Hematopoietic multipotent progenitor cell (in vitro differentiated cells): ENCODE results near the gene DACT3. TPM values are rescaled to one million over a fixed set of nuclear protein-coding genes. Genes with fewer than 3 reads are reported as not detected.

Source experiments
- DNase-seq, 3 donors: peaks; one replicate each; pipeline ENCODE4 v3.0.0-alpha.2; 2011 to 2015; ENCODE audit warnings: low read depth in 2 of 3, low spot score in 2 of 3
- total RNA-seq: library from RNA; depleted of rRNA; stranded (reverse); fragments of >200 nt; gene quantifications from one replicate; pipeline ENCODE4 v1.2.3, GENCODE V29; 2012

The DACT3 gene, protein sequence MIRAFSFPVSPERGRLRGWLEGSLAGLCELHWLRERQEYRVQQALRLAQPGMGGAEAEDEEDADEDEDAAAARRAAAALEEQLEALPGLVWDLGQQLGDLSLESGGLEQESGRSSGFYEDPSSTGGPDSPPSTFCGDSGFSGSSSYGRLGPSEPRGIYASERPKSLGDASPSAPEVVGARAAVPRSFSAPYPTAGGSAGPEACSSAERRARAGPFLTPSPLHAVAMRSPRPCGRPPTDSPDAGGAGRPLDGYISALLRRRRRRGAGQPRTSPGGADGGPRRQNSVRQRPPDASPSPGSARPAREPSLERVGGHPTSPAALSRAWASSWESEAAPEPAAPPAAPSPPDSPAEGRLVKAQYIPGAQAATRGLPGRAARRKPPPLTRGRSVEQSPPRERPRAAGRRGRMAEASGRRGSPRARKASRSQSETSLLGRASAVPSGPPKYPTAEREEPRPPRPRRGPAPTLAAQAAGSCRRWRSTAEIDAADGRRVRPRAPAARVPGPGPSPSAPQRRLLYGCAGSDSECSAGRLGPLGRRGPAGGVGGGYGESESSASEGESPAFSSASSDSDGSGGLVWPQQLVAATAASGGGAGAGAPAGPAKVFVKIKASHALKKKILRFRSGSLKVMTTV
- under 0.01 TPM for total RNA-seq

DNA sequence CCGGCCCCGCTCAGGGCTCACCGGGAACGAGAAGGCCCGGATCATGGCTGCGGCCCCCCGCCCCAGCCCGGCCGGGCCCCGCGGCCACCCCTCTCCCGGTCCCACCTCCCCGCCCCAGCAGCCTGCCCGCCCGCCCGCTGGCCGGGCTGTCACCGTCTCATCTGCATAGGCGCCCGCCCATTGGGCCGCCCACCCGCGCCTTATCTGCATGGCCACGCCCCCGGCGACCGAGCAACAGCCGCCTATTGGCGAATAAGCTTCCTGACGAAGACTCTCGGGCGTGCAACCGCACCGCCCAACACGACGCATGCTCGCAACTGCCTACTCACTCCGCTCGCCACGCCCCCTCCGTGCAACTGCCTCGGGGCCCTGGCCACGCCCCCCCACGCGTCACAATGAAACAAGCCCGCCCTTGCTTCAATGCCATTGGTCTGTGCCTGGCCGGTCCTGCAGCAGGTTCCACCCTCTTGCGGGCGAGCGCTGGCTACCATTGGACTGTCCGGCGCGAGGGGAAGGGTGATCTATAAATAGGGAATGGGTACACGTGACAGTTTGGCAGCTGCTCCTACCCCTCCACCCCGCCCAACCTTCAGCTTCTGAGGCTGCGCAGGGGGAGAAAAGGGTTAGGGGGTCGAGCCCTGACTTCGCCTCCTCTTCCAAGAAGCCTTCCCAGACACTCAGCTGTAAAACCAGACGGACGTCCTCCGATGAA lies at the start of gene DACT3:
Gene DACT3, minus strand, starts transcription at position 163 of the 712 bp plus-strand sequence. Its CDS starts 118 bp downstream, at position 45.
- peak; percentile 99 to 100 (median 100) for DNase-seq

DNA sequence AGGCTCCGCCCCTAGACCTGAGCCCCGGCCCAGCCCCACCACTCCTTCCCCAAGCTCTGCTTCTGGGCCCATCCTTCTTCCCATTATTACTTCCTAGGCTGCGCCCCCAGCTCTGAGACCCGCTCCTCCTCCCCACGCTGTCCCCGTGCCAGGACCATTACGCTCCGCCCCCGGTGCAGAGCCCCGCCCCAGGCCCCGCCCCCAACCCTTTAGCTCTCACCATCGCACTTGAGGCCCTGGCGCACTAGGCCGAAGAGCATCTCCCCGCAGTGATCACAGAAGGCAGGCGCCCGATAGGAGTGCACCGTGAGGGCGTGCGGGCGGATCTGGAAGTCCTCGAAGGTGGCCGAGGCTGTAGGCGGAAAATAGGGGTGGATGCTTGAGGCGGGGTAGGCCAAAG lies 49.7 kb upstream of the DACT3 start:
- DNase-seq: no peak

DNA sequence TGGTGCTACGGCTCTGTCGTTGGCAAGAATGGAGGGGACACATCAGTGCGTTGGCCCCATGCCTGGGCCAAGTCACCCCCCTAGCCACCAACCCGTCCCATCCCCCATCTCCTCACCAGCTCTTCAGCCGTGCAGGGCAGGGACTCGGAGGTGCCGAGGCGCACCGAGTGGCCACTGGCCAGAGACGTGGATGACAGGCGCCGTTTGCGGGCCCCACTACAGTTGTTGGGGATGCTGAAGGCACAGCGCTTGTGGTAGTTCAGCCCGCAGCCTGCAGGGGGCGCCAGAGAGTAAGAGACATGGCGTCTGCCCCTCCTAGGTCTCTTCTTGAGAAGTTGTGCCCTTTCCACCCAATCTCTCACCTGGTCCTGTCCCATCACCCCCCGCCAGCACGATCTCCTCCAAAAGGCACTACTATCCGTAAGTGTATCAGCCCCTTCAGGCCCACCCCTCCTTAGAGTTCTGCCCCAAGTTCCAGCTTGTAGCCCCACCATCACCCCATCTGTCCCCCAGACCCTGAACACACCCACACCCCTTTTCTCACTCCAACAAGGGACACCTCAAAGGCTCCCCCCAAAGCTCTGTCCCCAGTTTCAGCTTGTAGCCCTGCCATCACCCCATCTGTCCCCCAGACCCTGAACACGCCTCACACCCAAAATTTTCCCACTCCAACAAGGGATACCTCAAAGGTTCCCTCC lies 43.5 kb upstream of the DACT3 start:
- peak in 2 of 3 donors; percentile 75 to 80 for DNase-seq

GRCh38 chr19:46700704-46701103 lies 39.7 kb upstream of the DACT3 start:
- no peak for DNase-seq

DNA sequence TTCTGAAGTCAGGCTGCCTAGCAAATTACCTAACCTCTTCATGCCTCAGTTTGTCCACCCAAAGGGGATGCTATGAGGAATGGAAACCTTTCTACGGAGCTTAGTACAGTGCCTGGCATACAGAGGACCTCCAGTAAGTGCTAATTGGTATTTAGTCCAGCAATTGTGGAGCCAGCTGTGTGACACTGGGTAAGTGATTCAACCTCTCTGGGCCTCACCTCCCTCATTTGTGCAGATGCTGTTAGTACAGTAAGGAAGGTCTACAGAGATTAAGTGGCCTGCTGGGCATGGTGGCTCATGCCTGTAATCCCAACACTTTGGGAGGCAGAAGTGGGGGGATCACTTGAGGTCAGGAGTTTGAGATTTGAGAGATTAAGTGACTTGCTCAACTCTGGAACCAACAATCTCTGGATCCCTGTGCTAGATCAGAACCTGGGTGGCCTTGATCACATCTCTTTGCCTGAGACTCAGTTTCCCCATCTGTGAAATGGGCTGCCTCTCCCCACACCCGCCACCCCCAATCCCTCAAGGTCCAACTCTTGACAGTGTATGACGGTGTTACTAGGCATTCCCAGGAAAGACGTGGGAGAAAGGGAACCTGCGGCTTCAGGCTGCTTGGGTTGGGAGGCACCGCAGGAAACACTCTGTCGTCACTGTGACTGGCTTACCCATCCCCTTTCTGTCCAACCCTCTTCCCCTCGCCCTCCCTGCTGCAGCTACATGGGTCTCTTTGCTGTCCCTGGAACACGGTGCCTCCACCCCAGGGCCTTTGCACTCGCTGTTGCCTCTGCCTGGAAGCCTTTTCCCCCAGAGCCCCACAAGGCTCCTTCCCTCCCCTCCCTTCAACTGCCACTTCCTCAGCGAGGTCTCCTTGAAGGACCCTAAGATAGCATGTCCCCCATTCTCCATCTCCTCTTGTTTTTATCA lies 37.7 kb upstream of the DACT3 start:
- DNase-seq: no peak

GRCh38 chr19:46697204-46697960 lies 36.4 kb upstream of the DACT3 start:
- DNase-seq: no peak

DNA sequence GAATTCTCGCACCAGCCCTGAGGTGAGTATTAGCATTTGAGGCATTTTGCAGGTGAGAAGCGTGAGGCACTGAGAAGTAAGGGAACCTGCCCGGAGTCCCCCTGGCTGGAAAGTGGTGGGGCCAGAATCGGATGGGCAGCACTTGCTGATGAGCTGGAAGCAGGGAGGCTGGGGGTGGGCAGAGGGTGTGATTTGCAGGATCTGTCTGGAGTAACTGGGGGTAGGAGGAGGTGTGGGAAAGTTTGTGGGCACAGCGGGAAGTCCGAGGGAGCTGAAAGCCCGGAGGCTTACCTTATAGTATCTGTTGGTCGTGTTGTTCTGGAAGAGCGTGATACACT lies 35.9 kb upstream of the DACT3 start:
- DNase-seq: no peak

- DNase-seq: no peak
These were observed 35.1 kb upstream of the DACT3 start for GRCh38 chr19:46696052-46696451.

GRCh38 chr19:46693760-46694159 lies 32.8 kb upstream of the DACT3 start:
- DNase-seq: no peak

GRCh38 chr19:46692918-46693722 lies 32.1 kb upstream of the DACT3 start:
- no peak for DNase-seq

DNA sequence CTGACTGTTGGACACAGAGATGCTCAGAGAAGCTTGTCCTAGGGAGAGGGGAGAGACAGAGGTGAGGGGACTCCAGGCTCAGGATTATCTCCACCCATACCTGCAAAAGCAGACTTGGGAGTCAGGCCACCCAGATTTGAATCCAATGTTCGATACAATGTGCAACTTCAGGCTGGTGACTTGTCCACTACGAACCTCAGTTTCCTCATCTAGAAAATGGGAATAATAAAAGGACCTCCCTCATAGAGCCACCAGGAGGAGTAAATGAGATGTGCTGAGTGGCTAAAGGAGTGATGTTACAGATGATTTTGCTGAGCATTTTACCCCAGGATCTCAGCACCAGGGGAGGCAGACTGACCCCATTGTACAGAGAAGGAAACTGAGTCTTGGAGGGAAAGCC lies 31.0 kb upstream of the DACT3 start:
- DNase-seq: no peak

- no peak for DNase-seq
These were observed 30.1 kb upstream of the DACT3 start for GRCh38 chr19:46691104-46691503.

- no peak for DNase-seq
These were observed 28.4 kb upstream of the DACT3 start for GRCh38 chr19:46689358-46689757.

- DNase-seq: no peak
These were observed 26.6 kb upstream of the DACT3 start for GRCh38 chr19:46687438-46688145.

- no peak for DNase-seq
These were observed 24.2 kb upstream of the DACT3 start for GRCh38 chr19:46685189-46685588.

GRCh38 chr19:46678110-46678732 lies 17.2 kb upstream of the DACT3 start:
- peak in 2 of 3 donors; percentile 49 to 51 for DNase-seq

DNA sequence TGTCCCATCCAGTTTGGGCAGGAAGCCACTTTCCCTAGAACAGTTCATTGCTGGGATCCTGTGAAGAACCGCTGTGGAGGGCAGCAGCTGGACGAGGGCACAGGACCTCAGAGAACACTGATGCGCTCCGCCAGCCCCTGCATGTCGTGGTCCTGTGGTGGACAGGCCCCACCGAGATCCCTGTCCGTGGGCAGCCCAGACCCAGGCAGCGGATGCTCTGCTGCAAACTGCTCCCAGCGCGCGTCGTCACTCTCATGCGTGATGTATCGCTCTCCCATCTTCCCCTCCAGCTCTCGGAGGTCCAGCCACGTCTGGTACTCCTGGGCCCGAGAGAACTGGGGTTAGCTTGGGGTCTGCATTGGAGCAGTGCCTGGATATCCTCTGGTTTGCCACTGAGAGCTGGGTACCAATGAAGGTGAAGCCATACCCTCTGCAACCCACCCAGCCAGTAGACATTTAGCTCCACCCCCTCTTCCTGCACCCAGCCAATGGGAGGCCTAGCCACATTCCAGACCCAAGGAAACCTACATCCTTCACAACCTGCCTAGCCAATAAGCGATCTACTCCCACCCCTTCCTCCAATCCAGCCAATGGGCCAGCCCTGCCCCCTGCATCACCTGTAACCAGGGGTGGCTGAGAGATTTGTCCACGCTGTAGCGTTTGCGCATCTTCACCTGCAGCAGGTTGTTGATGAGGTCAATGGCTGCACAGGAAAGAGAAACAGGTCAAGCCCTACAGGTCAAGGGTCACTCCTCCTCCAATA lies 13.6 kb upstream of the DACT3 start:
- no peak for DNase-seq
